ENCODE measurements around the gene SPRY4.
"Not testable (repeated sequence)": the region's sequence is repeated elsewhere in the genome, so short reads cannot be mapped to it uniquely, and the experiment has no call there.

SPRY4 gene

GRCh38 chr5:142280066-142281007 lies 44.5 kb downstream of the SPRY4 start:
- peak; percentile 35 for DNase-seq (ENCODE audit: low read depth)
- no peak overlapping the region for H3K4me3 ChIP-seq (ENCODE audit: low read depth, low read length)

GRCh38 chr5:142278627-142279026 lies 46.2 kb downstream of the SPRY4 start:
- no peak overlapping the region for H3K4me3 ChIP-seq (ENCODE audit: low read depth, low read length)
- no peak for DNase-seq (ENCODE audit: low read depth)

- no peak overlapping the region for H3K4me3 ChIP-seq (ENCODE audit: low read depth, low read length)
These were observed 47.0 kb downstream of the SPRY4 start for GRCh38 chr5:142277796-142278195.

GRCh38 chr5:142276517-142276916 lies 48.3 kb downstream of the SPRY4 start:
- H3K4me3 ChIP-seq (ENCODE audit: low read depth, low read length) = no peak overlapping the region
- no peak for DNase-seq (ENCODE audit: low read depth)

More at GRCh38 chr5:142277796-142278195, 47.0 kb downstream of the SPRY4 start:
- DNase-seq (ENCODE audit: low read depth) = no peak

GRCh38 chr5:142275496-142275895 lies 49.3 kb downstream of the SPRY4 start:
- no peak for DNase-seq (ENCODE audit: low read depth)
- no peak overlapping the region for H3K4me3 ChIP-seq (ENCODE audit: low read depth, low read length)

GRCh38 chr5:142272596-142272995 lies 52.2 kb downstream of the SPRY4 start:
- not testable (repeated sequence) for H3K4me3 ChIP-seq (ENCODE audit: low read depth, low read length); DNase-seq (ENCODE audit: low read depth)

GRCh38 chr5:142264084-142264483 lies 60.7 kb downstream of the SPRY4 start:
- H3K4me3 ChIP-seq (ENCODE audit: low read depth, low read length); DNase-seq (ENCODE audit: low read depth): not testable (repeated sequence)

- H3K4me3 ChIP-seq (ENCODE audit: low read depth, low read length) = no peak overlapping the region
- DNase-seq (ENCODE audit: low read depth) = no peak
These were observed 61.5 kb downstream of the SPRY4 start for GRCh38 chr5:142263346-142263745.

- H3K4me3 ChIP-seq (ENCODE audit: low read depth, low read length) = no peak overlapping the region
- no peak for DNase-seq (ENCODE audit: low read depth)
These were observed 62.1 kb downstream of the SPRY4 start for GRCh38 chr5:142262683-142263082.

Measured in skeletal muscle cell (primary cell).